Neural cell (in vitro differentiated cells): Measurements from ENCODE around the gene PDE9A. TPM values are rescaled to one million over a fixed set of nuclear protein-coding genes. Genes with fewer than 3 reads are reported as not detected.
"Not testable (repeated sequence)": the region's sequence is repeated elsewhere in the genome, so short reads cannot be mapped to it uniquely, and the experiment has no call there.

Experiments
- H2AFZ ChIP-seq: fragments of 200-600, 300-800 bp; sonication (generic), shearing (Covaris generic); 2 replicates; pipeline ENCODE4 v1.6.0; 2014; ENCODE audit warnings: low read depth, mild to moderate bottlenecking, antibody characterized with exemption, low read length, moderate library complexity
- H3F3A ChIP-seq: fragments of 200-600 bp; shearing (Covaris generic); 2 replicates; pipeline ENCODE4 v1.6.1; 2016; ENCODE audit warnings: mild to moderate bottlenecking, moderate library complexity, mixed read lengths, antibody characterized with exemption, low read length; ENCODE audit not compliant: insufficient read depth, poor library complexity, severe bottlenecking
- H3K27ac ChIP-seq: fragments of 200-600, 300-800 bp; sonication (generic), shearing (Covaris generic); 2 replicates; pipeline ENCODE4 v1.5.1; 2014; ENCODE audit warnings: mild to moderate bottlenecking, low read length, moderate library complexity
- H3K27me3 ChIP-seq: fragments of 300-800, 200-600 bp; sonication (generic), shearing (Covaris generic); 2 replicates; pipeline ENCODE4 v1.6.0; 2014; ENCODE audit warnings: mild to moderate bottlenecking, low read depth, low read length, moderate library complexity; ENCODE audit not compliant: insufficient read depth
- H3K36me3 ChIP-seq: fragments of 300-800, 200-600 bp; sonication (generic), shearing (Covaris generic); 2 replicates; pipeline ENCODE4 v1.5.1; 2014; ENCODE audit warnings: mild to moderate bottlenecking, antibody characterized with exemption, low read length, moderate library complexity; ENCODE audit not compliant: insufficient read depth
- H3K4me2 ChIP-seq: fragments of 300-800, 200-600 bp; sonication (generic), shearing (Covaris generic); 2 replicates; pipeline ENCODE4 v1.6.0; 2014; ENCODE audit warnings: mild to moderate bottlenecking, low read length
- H3K4me3 ChIP-seq: fragments of 300-800, 200-600 bp; sonication (generic), shearing (Covaris generic); 2 replicates; pipeline ENCODE4 v1.5.1; 2014; ENCODE audit warnings: mild to moderate bottlenecking, low read length, moderate library complexity
- H3K79me2 ChIP-seq: fragments of 200-600 bp; shearing (Covaris generic); replicated peaks from 2 replicates; pipeline ENCODE4 v1.6.0; 2014; ENCODE audit warnings: mild to moderate bottlenecking, low read length, moderate library complexity; ENCODE audit not compliant: insufficient read depth
- H3K9ac ChIP-seq: fragments of 300-800, 200-600 bp; sonication (generic), shearing (Covaris generic); 2 replicates; pipeline ENCODE4 v1.6.1; 2016; ENCODE audit warnings: mild to moderate bottlenecking, low read length, mixed read lengths
- H3K9me2 ChIP-seq: fragments of 200-600 bp; shearing (Covaris generic); 2 replicates; pipeline ENCODE4 v1.6.1; 2016; ENCODE audit warnings: mild to moderate bottlenecking, low read length, mixed read lengths; ENCODE audit not compliant: insufficient read depth
- H3K9me3 ChIP-seq: fragments of 200-600, 300-800 bp; sonication (generic), shearing (Covaris generic); 2 replicates; pipeline ENCODE4 v1.6.1; 2016; ENCODE audit warnings: mild to moderate bottlenecking, mixed run types, low read length, moderate library complexity, mixed read lengths
- H4K20me1 ChIP-seq: fragments of 200-600 bp; shearing (Covaris generic); 2 replicates; pipeline ENCODE4 v1.6.1; 2016; ENCODE audit warnings: mild to moderate bottlenecking, mixed run types; ENCODE audit not compliant: insufficient read depth
- EP300 ChIP-seq: fragments of 450-650 bp; conservative IDR thresholded peaks from 2 replicates; pipeline ENCODE4 v1.6.1; 2014; ENCODE audit warnings: antibody characterized with exemption, mild to moderate bottlenecking, moderate library complexity; ENCODE audit not compliant: poor library complexity, severe bottlenecking
- EZH2 ChIP-seq: fragments of 200-600, 300-800 bp; shearing (Covaris generic), sonication (generic); IDR thresholded peaks from 2 replicates; pipeline ENCODE4 v1.6.1; 2014; ENCODE audit warnings: antibody characterized with exemption, low read length, borderline replicate concordance, mild to moderate bottlenecking; ENCODE audit not compliant: insufficient read depth, poor library complexity, severe bottlenecking
- MXI1 ChIP-seq: fragments of 450-650 bp; conservative IDR thresholded peaks from 2 replicates; pipeline ENCODE4 v1.6.1; 2014; ENCODE audit warnings: antibody characterized with exemption, mild to moderate bottlenecking; ENCODE audit not compliant: poor library complexity, severe bottlenecking
- POLR2AphosphoS5 ChIP-seq: IDR thresholded peaks from 2 replicates; pipeline ENCODE4 v1.6.1; 2012
- RAD21 ChIP-seq: fragments of 450-650 bp; conservative IDR thresholded peaks from 2 replicates; pipeline ENCODE4 v1.6.1; 2014; ENCODE audit warnings: antibody characterized with exemption, mild to moderate bottlenecking, moderate library complexity
- SMC3 ChIP-seq: fragments of 450-650 bp; conservative IDR thresholded peaks from 2 replicates; pipeline ENCODE4 v1.6.1; 2014; ENCODE audit warnings: antibody characterized with exemption, mild to moderate bottlenecking, moderate library complexity; ENCODE audit not compliant: poor library complexity
- TAF1 ChIP-seq: IDR thresholded peaks from 2 replicates; pipeline ENCODE4 v1.6.1; 2012; ENCODE audit warnings: low read depth
- polyA plus RNA-seq: library from polyadenylated mRNA; depleted of rRNA; stranded (reverse); fragments of >200 nt; gene quantifications from 2 replicates; pipeline ENCODE4 v1.2.3, GENCODE V29; 2014
- TF ChIP-seq, protein P1 (sequence below): IDR thresholded peaks from 2 replicates; pipeline ENCODE4 v1.6.1; 2012; ENCODE audit warnings: borderline replicate concordance
- TF ChIP-seq, protein P2 (sequence below): fragments of 450-650 bp; IDR thresholded peaks from 2 replicates; pipeline ENCODE4 v1.5.1; 2014; ENCODE audit warnings: antibody characterized with exemption, mild to moderate bottlenecking, moderate library complexity; ENCODE audit not compliant: poor library complexity, severe bottlenecking

The PDE9A gene
- polyA plus RNA-seq, 1 donor from 2014 or later = 32.2 TPM

DNA sequence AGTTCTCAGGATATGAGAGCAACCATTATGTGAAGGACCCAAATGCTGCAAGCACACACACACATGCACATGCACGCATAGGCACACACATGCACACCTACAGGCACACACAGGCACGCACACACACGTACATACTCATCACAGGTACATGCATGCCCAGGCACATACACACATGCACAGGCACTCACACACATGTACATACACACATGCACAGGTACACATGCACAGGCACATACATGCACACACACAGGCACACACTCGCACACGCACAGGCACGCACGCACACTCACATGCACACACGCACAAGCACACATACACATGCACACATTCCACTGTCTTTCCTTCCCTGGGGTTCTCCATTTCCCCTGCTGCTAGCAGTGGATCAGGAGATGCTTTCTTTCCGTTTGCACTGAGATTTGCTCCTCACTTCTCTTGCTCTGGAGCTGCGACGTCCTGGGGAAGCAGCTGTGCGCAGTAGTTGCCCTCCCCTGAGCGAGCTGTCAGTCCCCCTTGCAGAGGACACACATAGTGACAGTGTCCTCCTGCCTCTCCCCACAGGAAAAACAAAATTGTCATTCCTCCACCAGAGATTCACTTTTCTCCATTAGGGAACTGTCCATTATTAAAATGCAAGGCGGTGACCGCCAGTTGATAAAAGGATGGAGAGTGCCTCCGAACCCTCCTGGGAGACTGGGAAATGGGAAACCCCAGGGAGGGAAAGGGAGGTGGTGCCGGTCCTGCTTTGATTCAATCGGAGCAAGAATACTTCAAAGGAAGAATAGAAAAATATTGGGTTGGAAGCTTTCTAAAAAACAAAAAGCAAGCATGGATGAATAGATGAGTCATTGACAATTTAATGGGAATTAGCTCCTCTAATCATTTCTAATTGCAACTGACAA is 156.4 kb downstream of the PDE9A start:
- Histone ChIP-seq H3K36me3 (no peaks in the 10 kb centered on the region), H3K27ac (no peak overlapping the region), H3K9me3 (peaks cover 4% of the 10 kb centered on the region), H3F3A (no peaks in the 10 kb centered on the region), H4K20me1 (no peaks in the 10 kb centered on the region), H3K27me3 (no peaks in the 10 kb centered on the region), H2AFZ (no peak overlapping the region), H3K4me2 (no peak overlapping the region), H3K4me3 (no peak overlapping the region), H3K9me2 (no peaks in the 10 kb centered on the region), H3K9ac (no peak overlapping the region), H3K79me2 (no peaks in the 10 kb centered on the region)
- TF ChIP-seq RAD21 = no peak
- no peak for TF ChIP-seq EP300
- no peak for TF ChIP-seq MXI1

GRCh38 chr21:42811960-42812359 is 158.5 kb downstream of the PDE9A start:
- H3F3A ChIP-seq = no peaks in the 10 kb centered on the region
- TF ChIP-seq TAF1 = no peak
- no peak for TF ChIP-seq POLR2AphosphoS5
- TF ChIP-seq EZH2 = no peak
- TF ChIP-seq EP300 = no peak
- TF ChIP-seq RAD21 = no peak
- TF ChIP-seq, protein P1, sequence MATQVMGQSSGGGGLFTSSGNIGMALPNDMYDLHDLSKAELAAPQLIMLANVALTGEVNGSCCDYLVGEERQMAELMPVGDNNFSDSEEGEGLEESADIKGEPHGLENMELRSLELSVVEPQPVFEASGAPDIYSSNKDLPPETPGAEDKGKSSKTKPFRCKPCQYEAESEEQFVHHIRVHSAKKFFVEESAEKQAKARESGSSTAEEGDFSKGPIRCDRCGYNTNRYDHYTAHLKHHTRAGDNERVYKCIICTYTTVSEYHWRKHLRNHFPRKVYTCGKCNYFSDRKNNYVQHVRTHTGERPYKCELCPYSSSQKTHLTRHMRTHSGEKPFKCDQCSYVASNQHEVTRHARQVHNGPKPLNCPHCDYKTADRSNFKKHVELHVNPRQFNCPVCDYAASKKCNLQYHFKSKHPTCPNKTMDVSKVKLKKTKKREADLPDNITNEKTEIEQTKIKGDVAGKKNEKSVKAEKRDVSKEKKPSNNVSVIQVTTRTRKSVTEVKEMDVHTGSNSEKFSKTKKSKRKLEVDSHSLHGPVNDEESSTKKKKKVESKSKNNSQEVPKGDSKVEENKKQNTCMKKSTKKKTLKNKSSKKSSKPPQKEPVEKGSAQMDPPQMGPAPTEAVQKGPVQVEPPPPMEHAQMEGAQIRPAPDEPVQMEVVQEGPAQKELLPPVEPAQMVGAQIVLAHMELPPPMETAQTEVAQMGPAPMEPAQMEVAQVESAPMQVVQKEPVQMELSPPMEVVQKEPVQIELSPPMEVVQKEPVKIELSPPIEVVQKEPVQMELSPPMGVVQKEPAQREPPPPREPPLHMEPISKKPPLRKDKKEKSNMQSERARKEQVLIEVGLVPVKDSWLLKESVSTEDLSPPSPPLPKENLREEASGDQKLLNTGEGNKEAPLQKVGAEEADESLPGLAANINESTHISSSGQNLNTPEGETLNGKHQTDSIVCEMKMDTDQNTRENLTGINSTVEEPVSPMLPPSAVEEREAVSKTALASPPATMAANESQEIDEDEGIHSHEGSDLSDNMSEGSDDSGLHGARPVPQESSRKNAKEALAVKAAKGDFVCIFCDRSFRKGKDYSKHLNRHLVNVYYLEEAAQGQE = no peak
- TF ChIP-seq, protein P2, sequence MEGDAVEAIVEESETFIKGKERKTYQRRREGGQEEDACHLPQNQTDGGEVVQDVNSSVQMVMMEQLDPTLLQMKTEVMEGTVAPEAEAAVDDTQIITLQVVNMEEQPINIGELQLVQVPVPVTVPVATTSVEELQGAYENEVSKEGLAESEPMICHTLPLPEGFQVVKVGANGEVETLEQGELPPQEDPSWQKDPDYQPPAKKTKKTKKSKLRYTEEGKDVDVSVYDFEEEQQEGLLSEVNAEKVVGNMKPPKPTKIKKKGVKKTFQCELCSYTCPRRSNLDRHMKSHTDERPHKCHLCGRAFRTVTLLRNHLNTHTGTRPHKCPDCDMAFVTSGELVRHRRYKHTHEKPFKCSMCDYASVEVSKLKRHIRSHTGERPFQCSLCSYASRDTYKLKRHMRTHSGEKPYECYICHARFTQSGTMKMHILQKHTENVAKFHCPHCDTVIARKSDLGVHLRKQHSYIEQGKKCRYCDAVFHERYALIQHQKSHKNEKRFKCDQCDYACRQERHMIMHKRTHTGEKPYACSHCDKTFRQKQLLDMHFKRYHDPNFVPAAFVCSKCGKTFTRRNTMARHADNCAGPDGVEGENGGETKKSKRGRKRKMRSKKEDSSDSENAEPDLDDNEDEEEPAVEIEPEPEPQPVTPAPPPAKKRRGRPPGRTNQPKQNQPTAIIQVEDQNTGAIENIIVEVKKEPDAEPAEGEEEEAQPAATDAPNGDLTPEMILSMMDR = no peak
- no peak for TF ChIP-seq SMC3
- no peak for TF ChIP-seq MXI1
- H3K27ac ChIP-seq = no peak overlapping the region

DNA sequence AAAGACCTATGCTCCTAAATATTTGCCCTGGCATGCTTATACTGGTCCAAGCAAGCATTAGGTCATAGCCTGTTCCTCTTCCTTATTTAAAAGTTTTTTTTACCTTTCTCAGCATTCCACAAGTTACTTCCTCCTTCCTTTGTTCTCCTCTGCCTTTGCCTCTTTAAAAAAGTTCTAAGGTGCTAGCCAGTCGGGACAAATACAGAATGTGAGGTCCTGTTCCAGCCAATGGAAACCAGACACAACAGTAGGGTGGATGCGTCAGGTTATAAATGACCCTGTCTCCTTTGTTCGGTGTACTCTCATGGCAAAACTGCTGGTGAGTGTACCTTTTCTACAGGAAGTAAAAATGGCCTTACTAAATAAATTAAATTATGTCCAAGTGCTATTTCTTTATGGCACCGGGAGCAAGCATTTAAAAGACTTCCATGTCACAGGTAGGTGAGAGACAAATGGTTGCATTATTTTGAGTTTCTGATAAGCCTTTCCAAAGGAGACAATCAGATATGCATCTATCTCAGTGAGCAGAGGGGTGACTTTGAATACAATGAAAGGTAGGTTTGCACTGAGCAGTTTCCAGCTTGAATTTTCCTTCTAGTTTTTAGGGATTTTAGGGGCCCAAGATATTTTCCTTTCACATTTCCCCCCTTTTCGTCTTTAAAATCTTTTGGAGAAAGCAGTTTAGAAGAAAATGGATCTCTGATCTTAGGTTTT is 159.3 kb downstream of the PDE9A start:
- not testable (repeated sequence) for H3K9me3 ChIP-seq, H4K20me1 ChIP-seq, H3K36me3 ChIP-seq, H3K27ac ChIP-seq, H3K79me2 ChIP-seq, H2AFZ ChIP-seq, H3F3A ChIP-seq, H3K27me3 ChIP-seq, H3K4me3 ChIP-seq, H3K9me2 ChIP-seq, H3K4me2 ChIP-seq, H3K9ac ChIP-seq

More at GRCh38 chr21:42811960-42812359, 158.5 kb downstream of the PDE9A start:
- Histone ChIP-seq H3K4me2 (no peak overlapping the region), H3K79me2 (no peaks in the 10 kb centered on the region), H3K27me3 (no peaks in the 10 kb centered on the region), H3K4me3 (no peak overlapping the region), H3K36me3 (no peaks in the 10 kb centered on the region), H3K9me3 (peaks cover 4% of the 10 kb centered on the region), H3K9ac (no peak overlapping the region), H3K9me2 (no peaks in the 10 kb centered on the region), H2AFZ (no peak overlapping the region), H4K20me1 (no peaks in the 10 kb centered on the region)
